GM12878 (cell line): ENCODE results near the gene GRIK4. TPM values are rescaled to one million over a fixed set of nuclear protein-coding genes. Genes with fewer than 3 reads are reported as not detected.
"Not testable (repeated sequence)": the region's sequence is repeated elsewhere in the genome, so short reads cannot be mapped to it uniquely, and the experiment has no call there.

Experiments
- ATAC-seq: fragments of 200-7000 bp; cut with Tn5 transposase; 3 replicates; pipeline ENCODE4 v1.9.1; 2020; ENCODE audit warnings: mild to moderate bottlenecking, moderate library complexity
- BruUV-seq: library from RNA; stranded (reverse); fragments of 400-500 nt; replicated peaks from 2 replicates; lab custom pipeline; 2021; lab: Mats Ljungman, UMichigan
- CTCF ChIA-PET: fragments of 300-600 bp; sonication (Branson Sonifier 250); formaldehyde crosslinking; extraction: SDS; loops from one replicate; lab custom pipeline; 2021; ENCODE audit warnings: inconsistent platforms; lab: Yijun Ruan, JAX
- POLR2A ChIA-PET: fragments of 350-600 bp; formaldehyde crosslinking; extraction: SDS; loops from one replicate; lab custom pipeline; 2021; ENCODE audit warnings: inconsistent platforms; lab: Charles Lee
- RAD21 ChIA-PET: fragments of 300-600 bp; sonication (Branson Sonifier 250); formaldehyde crosslinking; loops from one replicate; lab custom pipeline; 2023; ENCODE audit warnings: antibody characterized with exemption; ENCODE audit not compliant: unreplicated experiment; lab: Charles Lee
- SMC1A ChIA-PET: fragments of 300-600 bp; sonication (Branson Sonifier 250); formaldehyde crosslinking; loops from one replicate; lab custom pipeline; 2023; ENCODE audit not compliant: unreplicated experiment, uncharacterized antibody; lab: Charles Lee
- DNase-seq: peaks from one replicate; pipeline ENCODE4 v3.0.0-alpha.2; 2011; ENCODE audit warnings: low read depth, low spot score
- FAIRE-seq: peaks from 3 replicates; lab custom pipeline; 2011; peaks lifted over from hg19 to GRCh38; lab: Jason Lieb, UNC
- H2AFZ ChIP-seq: 2 replicates; pipeline ENCODE4 v1.6.0; 2011; ENCODE audit warnings: low read depth, low read length, control low read depth; ENCODE audit not compliant: control insufficient read depth
- H3K27ac ChIP-seq: 2 replicates; pipeline ENCODE4 v1.5.1; 2011; ENCODE audit warnings: control low read depth; ENCODE audit not compliant: control insufficient read depth, insufficient read depth
- H3K27me3 ChIP-seq, 2 experiments: replicated peaks in 1 of 2; 2 replicates each; pipeline versions ENCODE4 v1.6.0 to v1.6.1; 2011; ENCODE audit warnings: low read length in 1 of 2; ENCODE audit not compliant: control insufficient read depth in 2 of 2, insufficient read depth in 2 of 2
- H3K36me3 ChIP-seq, 2 experiments: 2 replicates each; pipeline ENCODE4 v1.5.1; 2011; ENCODE audit warnings: low read length in 1 of 2; ENCODE audit not compliant: control insufficient read depth in 2 of 2, insufficient read depth in 2 of 2
- H3K4me1 ChIP-seq: 2 replicates; pipeline ENCODE4 v1.6.1; 2011; ENCODE audit warnings: mild to moderate bottlenecking, low read length, moderate library complexity, mixed read lengths; ENCODE audit not compliant: control insufficient read depth, insufficient read depth
- H3K4me2 ChIP-seq: 2 replicates; pipeline ENCODE4 v1.6.0; 2011; ENCODE audit warnings: control low read depth; ENCODE audit not compliant: control insufficient read depth, insufficient read depth
- H3K4me3 ChIP-seq: fragments of 200-600 bp; sonication (generic); 2 replicates; pipeline ENCODE4 v1.5.1; 2016
- H3K79me2 ChIP-seq: 2 replicates; pipeline ENCODE4 v1.6.0; 2011; ENCODE audit warnings: low read length; ENCODE audit not compliant: control insufficient read depth, insufficient read depth
- H3K9ac ChIP-seq: 2 replicates; pipeline ENCODE4 v1.8.0; 2011; ENCODE audit warnings: low read length, control low read depth, mixed read lengths; ENCODE audit not compliant: control insufficient read depth, insufficient read depth
- H3K9me3 ChIP-seq: replicated peaks from 3 replicates; pipeline ENCODE4 v1.5.1; 2011; ENCODE audit warnings: mild to moderate bottlenecking, low read length; ENCODE audit not compliant: control insufficient read depth, insufficient read depth
- H4K20me1 ChIP-seq: 2 replicates; pipeline ENCODE4 v1.6.0; 2011; ENCODE audit not compliant: control insufficient read depth, insufficient read depth
- ATF2 ChIP-seq: IDR thresholded peaks from 2 replicates; pipeline ENCODE4 v1.6.1; 2012; ENCODE audit warnings: low read length, inconsistent platforms
- CHD1 ChIP-seq: IDR thresholded peaks from 2 replicates; pipeline ENCODE4 v1.6.1; 2012; ENCODE audit warnings: low read depth, low read length, improper control_type of control experiment
- IKZF2 ChIP-seq, 2 experiments: fragments of 450-650 bp; IDR thresholded peaks; 2 replicates each; pipeline ENCODE4 v1.6.1; 2017; ENCODE audit warnings: mild to moderate bottlenecking in 2 of 2, moderate library complexity in 2 of 2
- SMC3 ChIP-seq: IDR thresholded peaks from 2 replicates; pipeline ENCODE4 v1.6.1; 2011; ENCODE audit warnings: low read length, improper control_type of control experiment, borderline replicate concordance
- SRF ChIP-seq, 2 experiments: IDR thresholded peaks; 2 replicates each; pipeline ENCODE4 v1.6.1; 2011; ENCODE audit warnings: low read depth in 2 of 2, low read length in 2 of 2, mild to moderate bottlenecking in 1 of 2, moderate library complexity in 1 of 2
- TAF1 ChIP-seq: IDR thresholded peaks from 2 replicates; pipeline ENCODE4 v1.6.1; 2011; ENCODE audit warnings: mild to moderate bottlenecking, low read depth, low read length, borderline replicate concordance
- TCF12 ChIP-seq: IDR thresholded peaks from 2 replicates; pipeline ENCODE4 v1.6.1; 2011; ENCODE audit warnings: low read depth, mild to moderate bottlenecking, low read length
- ZNF217 ChIP-seq: fragments of 450-650 bp; IDR thresholded peaks from 2 replicates; pipeline ENCODE4 v1.6.1; 2017; ENCODE audit warnings: antibody characterized with exemption, mild to moderate bottlenecking
- WGBS: methylation state at CpG from one replicate; pipeline ENCODE4 v1.1.6; 2016; ENCODE audit warnings: low lambda C conversion rate; ENCODE audit not compliant: insufficient replicate concordance, insufficient coverage; ENCODE audit errors: missing lambda C conversion rate; 5-methylcytosine and 5-hydroxymethylcytosine counted together
- in situ Hi-C: fragments of 300-500 bp; cut with MboI; formaldehyde crosslinking; loops from 9 replicates; pipeline ENCODE4 v1.14.3; 2018; ENCODE audit warnings: mixed read lengths
- intact Hi-C: fragments of 100-400 bp; cut with micrococcal nuclease; formaldehyde crosslinking; loops from one replicate; pipeline ENCODE4 v1.14.2; 2022; ENCODE audit not compliant: unreplicated experiment
- polyA plus RNA-seq, 11 experiments: library from polyadenylated mRNA; depleted of rRNA in 4 of 11; unstranded in 6 of 11; stranded (reverse) in 5 of 11; fragments of >200 nt; fragmentation: Nextera tagmentation in 4 of 11; fragmentation: Illumina TruSeq in 1 of 11; extraction: Ambion mirVana in 4 of 11; extraction: Trizol in 1 of 11; gene quantifications; 1 replicate in 1 of 11; 2 replicates in 10 of 11; pipeline versions ENCODE4 v1.2.1 to v1.2.3, GENCODE V29; 2011 to 2016; ENCODE audit warnings: inconsistent platforms in 2 of 11, missing spikeins in 2 of 11, low read depth in 1 of 11
- total RNA-seq, 4 experiments: library from RNA; depleted of rRNA in 3 of 4; stranded (reverse); fragments of >200 nt in 3 of 4; fragmentation: Illumina TruSeq in 1 of 4; extraction: Trizol in 1 of 4; gene quantifications; 2 replicates each; pipeline versions ENCODE4 v1.2.1 to v1.2.3, GENCODE V29; 2013 to 2021
- TF ChIP-seq, protein P1 (sequence below), 3 experiments: IDR thresholded peaks in 2 of 3; conservative IDR thresholded peaks in 1 of 3; 2 replicates each; pipeline ENCODE4 v1.5.1; 2011; ENCODE audit warnings: low read depth in 3 of 3, low read length in 3 of 3, mild to moderate bottlenecking in 3 of 3, control low read depth in 2 of 3, moderate library complexity in 2 of 3, inconsistent platforms in 1 of 3, mixed read lengths in 1 of 3; ENCODE audit not compliant: control insufficient read depth in 2 of 3, insufficient read depth in 1 of 3; ENCODE audit errors: extremely low read depth in 1 of 3
- TF ChIP-seq, protein P2 (sequence below): fragments of 450-650 bp; IDR thresholded peaks from 2 replicates; pipeline ENCODE4 v1.6.1; 2017; ENCODE audit warnings: mild to moderate bottlenecking, moderate library complexity

The GRIK4 gene
- total and polyA plus RNA-seq, 10 of the 15 experiments (the other 5 are each of a cell fraction or from before 2014, with no cell fraction given), result 0.33 to 3.6 (median 0.72) TPM

- TF ChIP-seq, protein P1, sequence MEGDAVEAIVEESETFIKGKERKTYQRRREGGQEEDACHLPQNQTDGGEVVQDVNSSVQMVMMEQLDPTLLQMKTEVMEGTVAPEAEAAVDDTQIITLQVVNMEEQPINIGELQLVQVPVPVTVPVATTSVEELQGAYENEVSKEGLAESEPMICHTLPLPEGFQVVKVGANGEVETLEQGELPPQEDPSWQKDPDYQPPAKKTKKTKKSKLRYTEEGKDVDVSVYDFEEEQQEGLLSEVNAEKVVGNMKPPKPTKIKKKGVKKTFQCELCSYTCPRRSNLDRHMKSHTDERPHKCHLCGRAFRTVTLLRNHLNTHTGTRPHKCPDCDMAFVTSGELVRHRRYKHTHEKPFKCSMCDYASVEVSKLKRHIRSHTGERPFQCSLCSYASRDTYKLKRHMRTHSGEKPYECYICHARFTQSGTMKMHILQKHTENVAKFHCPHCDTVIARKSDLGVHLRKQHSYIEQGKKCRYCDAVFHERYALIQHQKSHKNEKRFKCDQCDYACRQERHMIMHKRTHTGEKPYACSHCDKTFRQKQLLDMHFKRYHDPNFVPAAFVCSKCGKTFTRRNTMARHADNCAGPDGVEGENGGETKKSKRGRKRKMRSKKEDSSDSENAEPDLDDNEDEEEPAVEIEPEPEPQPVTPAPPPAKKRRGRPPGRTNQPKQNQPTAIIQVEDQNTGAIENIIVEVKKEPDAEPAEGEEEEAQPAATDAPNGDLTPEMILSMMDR (IDR thresholded peaks at IDR 0.05 in 2 of 3, conservative IDR thresholded peaks at IDR 0.05 in 1 of 3; ENCODE audit: control insufficient read depth in 2 of 3, extremely low read depth in 1 of 3, insufficient read depth in 1 of 3, low read depth in 3 of 3, low read length in 3 of 3), result peak; percentile 35 to 56 (median 54)
- TF ChIP-seq IKZF2 (IDR thresholded peaks at IDR 0.05), result no peak
- no peak for TF ChIP-seq CHD1
- TF ChIP-seq, protein P2, sequence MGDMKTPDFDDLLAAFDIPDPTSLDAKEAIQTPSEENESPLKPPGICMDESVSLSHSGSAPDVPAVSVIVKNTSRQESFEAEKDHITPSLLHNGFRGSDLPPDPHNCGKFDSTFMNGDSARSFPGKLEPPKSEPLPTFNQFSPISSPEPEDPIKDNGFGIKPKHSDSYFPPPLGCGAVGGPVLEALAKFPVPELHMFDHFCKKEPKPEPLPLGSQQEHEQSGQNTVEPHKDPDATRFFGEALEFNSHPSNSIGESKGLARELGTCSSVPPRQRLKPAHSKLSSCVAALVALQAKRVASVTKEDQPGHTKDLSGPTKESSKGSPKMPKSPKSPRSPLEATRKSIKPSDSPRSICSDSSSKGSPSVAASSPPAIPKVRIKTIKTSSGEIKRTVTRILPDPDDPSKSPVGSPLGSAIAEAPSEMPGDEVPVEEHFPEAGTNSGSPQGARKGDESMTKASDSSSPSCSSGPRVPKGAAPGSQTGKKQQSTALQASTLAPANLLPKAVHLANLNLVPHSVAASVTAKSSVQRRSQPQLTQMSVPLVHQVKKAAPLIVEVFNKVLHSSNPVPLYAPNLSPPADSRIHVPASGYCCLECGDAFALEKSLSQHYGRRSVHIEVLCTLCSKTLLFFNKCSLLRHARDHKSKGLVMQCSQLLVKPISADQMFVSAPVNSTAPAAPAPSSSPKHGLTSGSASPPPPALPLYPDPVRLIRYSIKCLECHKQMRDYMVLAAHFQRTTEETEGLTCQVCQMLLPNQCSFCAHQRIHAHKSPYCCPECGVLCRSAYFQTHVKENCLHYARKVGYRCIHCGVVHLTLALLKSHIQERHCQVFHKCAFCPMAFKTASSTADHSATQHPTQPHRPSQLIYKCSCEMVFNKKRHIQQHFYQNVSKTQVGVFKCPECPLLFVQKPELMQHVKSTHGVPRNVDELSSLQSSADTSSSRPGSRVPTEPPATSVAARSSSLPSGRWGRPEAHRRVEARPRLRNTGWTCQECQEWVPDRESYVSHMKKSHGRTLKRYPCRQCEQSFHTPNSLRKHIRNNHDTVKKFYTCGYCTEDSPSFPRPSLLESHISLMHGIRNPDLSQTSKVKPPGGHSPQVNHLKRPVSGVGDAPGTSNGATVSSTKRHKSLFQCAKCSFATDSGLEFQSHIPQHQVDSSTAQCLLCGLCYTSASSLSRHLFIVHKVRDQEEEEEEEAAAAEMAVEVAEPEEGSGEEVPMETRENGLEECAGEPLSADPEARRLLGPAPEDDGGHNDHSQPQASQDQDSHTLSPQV, result no peak
- peak; percentile 39; the same call in 1 of the 2 replicates for TF ChIP-seq SMC3
- no peak for TF ChIP-seq ATF2
- TF ChIP-seq SRF (IDR thresholded peaks at IDR 0.05; ENCODE audit: low read depth in 2 of 2, low read length in 2 of 2), result no peak
- no peak for TF ChIP-seq TCF12
- TF ChIP-seq TAF1, result no peak
- TF ChIP-seq ZNF217, result no peak
Observed at GRCh38 chr11:120622189-120622875, 110.8 kb downstream of the GRIK4 start (continued).

- H3K4me1 ChIP-seq, FAIRE-seq, H3K27me3 ChIP-seq, POLR2A ChIA-PET, DNase-seq, H3K36me3 ChIP-seq, H3K4me2 ChIP-seq, H3K4me3 ChIP-seq, H3K9ac ChIP-seq, H3K27ac ChIP-seq, H3K9me3 ChIP-seq, BruUV-seq, ATAC-seq, intact Hi-C loops, in situ Hi-C loops, H4K20me1 ChIP-seq, H3K79me2 ChIP-seq, H2AFZ ChIP-seq: not testable (repeated sequence)
- CTCF ChIA-PET, result interaction anchor here (0.7 to 1.7 kb wide), 5 partner anchors 9 to 60 kb away, joined by 3 to 6 read pairs (median 5); no protein-coding TSS in a partner anchor
- RAD21 ChIA-PET, result interaction anchor here (1.4 to 2.6 kb wide), 2 partner anchors 9 to 60 kb away, joined by 3 to 8 read pairs; no protein-coding TSS in a partner anchor
- 85% methylated on average over 12 of the region's 12 CpGs for WGBS
- SMC1A ChIA-PET, result interaction anchor here (1.1 to 1.8 kb wide), 4 partner anchors 9 to 60 kb away, joined by 4 to 7 read pairs (median 5); no protein-coding TSS in a partner anchor
Observed at GRCh38 chr11:120624992-120625391, 113.4 kb downstream of the GRIK4 start.
